ENCODE results near the gene DDX39B. TPM values are rescaled to one million over a fixed set of nuclear protein-coding genes. Genes with fewer than 3 reads are reported as not detected.

Gene DDX39B
- total and polyA plus RNA-seq, 2 of the 4 experiments (the other 2 are of a cell fraction), result 371 to 796 TPM

DNA sequence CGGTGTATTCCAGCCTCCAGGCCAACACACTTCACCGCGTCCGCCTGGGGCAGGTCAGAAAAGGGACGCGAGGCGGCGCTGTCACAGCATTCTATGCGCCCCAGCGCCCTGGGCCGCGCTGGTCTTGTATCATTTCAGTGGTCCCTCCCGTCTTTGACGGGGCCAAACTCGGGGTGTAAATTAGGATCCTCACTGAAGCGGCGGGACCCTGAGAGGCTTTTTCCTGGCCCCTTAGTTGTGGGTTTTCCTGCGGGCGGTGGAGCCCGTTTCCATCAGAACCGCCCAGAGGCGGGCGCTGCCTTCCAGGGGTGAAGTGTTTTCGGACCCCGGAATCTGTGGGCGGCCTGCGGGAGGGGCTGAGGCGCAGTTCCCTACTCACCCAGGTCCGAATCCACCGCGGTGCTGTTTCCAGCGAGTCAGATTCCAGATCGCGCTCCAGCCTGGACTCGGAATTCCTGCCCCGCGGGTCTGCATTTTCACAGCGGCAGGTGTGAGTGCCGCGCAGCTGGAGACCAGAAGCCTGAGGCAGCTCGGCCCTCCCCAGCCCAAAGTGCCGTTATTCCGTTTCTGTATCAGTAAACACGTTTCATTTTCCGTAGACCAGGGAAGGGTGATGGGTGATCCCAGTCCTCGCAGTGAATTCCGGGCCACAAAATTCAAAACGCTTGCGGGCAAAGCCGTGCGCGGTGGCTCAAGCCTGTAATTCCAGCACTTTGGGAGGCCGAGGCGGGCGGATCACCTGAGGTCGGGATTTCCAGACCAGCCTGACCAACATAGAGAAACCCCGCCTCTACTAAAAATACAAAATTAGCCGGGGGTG is 47.7 kb downstream of the DDX39B start:
- TF ChIP-seq RCOR1 (IDR thresholded peaks at IDR 0.05; ENCODE audit: insufficient replicate concordance, low read length) (no peak), BHLHE40 (IDR thresholded peaks at IDR 0.05; ENCODE audit: low read depth, low read length) (no peak), RFX5 (IDR thresholded peaks at IDR 0.05; ENCODE audit: low read depth, low read length) (no peak), CHD1 (IDR thresholded peaks at IDR 0.05; ENCODE audit: low read depth, low read length) (no peak), MAZ (IDR thresholded peaks at IDR 0.05; ENCODE audit: borderline replicate concordance, low read depth, low read length) (peak; percentile 55; the same call in 1 of the 2 replicates), SMC3 (IDR thresholded peaks at IDR 0.05; ENCODE audit: low read depth, low read length) (peak; percentile 81), POLR2A (IDR thresholded peaks at IDR 0.05; ENCODE audit: low read depth, low read length) (no peak), RAD21 (IDR thresholded peaks at IDR 0.05; ENCODE audit: low read length) (peak; percentile 84)
- TF ChIP-seq, protein P1, sequence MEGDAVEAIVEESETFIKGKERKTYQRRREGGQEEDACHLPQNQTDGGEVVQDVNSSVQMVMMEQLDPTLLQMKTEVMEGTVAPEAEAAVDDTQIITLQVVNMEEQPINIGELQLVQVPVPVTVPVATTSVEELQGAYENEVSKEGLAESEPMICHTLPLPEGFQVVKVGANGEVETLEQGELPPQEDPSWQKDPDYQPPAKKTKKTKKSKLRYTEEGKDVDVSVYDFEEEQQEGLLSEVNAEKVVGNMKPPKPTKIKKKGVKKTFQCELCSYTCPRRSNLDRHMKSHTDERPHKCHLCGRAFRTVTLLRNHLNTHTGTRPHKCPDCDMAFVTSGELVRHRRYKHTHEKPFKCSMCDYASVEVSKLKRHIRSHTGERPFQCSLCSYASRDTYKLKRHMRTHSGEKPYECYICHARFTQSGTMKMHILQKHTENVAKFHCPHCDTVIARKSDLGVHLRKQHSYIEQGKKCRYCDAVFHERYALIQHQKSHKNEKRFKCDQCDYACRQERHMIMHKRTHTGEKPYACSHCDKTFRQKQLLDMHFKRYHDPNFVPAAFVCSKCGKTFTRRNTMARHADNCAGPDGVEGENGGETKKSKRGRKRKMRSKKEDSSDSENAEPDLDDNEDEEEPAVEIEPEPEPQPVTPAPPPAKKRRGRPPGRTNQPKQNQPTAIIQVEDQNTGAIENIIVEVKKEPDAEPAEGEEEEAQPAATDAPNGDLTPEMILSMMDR (conservative IDR thresholded peaks at IDR 0.05; ENCODE audit: low read depth, low read length), result peak; percentile 92
- peak overlapping the region; percentile 94 for H2AFZ ChIP-seq (replicated peaks; ENCODE audit: low read length, poor library complexity)

More for the DNA sequence above, 47.7 kb downstream of the DDX39B start:
- DNase-seq, result peak; percentile 70
- Histone ChIP-seq H2AK9ac (replicated peaks; ENCODE audit: low read depth, low read length, poor library complexity) (peak overlapping the region; percentile 90), H3K9ac (ENCODE audit: low read depth, low read length) (peak overlapping the region; percentile 66), H3K23ac (ENCODE audit: low read depth, low read length) (peak overlapping the region; percentile 92), H2BK15ac (ENCODE audit: low read depth, low read length) (no peak overlapping the region), H4K8ac (ENCODE audit: low read depth in 2 of 2, low read length in 2 of 2) (peak overlapping the region in 1 of 2 experiments; percentile 93; a peak in 3 of 4 replicates), H3K9me1 (ENCODE audit: insufficient read depth, low read length) (peaks cover 6% of the 10 kb centered on the region), H2AK5ac (ENCODE audit: low read depth, low read length) (no peak overlapping the region), H2BK20ac (ENCODE audit: low read depth, low read length) (no peak overlapping the region), H3K4ac (ENCODE audit: low read depth, low read length) (peak overlapping the region; percentile 83), H4K5ac (ENCODE audit: low read depth, low read length) (0 out of 2 replicates have a peak overlapping the region, but pooled peaks have one; percentile 11), H3K27ac (ENCODE audit: insufficient read depth, low read length) (peak overlapping the region; percentile 81; the same call in 1 of the 2 replicates), H3K4me2 (ENCODE audit: low read depth, low read length) (peak overlapping the region; percentile 84), H3K14ac (replicated peaks; ENCODE audit: low read depth, low read length) (peak overlapping the region; percentile 94; the same call in 1 of the 2 replicates), H3K9me3 (ENCODE audit: control insufficient read depth, insufficient read depth, low read length) (no peaks in the 10 kb centered on the region), H2BK5ac (ENCODE audit: low read depth, low read length, poor library complexity, severe bottlenecking) (peak overlapping the region; percentile 12), H3K36me3 (ENCODE audit: control insufficient read depth, insufficient read depth, low read length) (no peaks in the 10 kb centered on the region), H3K79me1 (ENCODE audit: low read depth in 1 of 2, low read length in 2 of 2) (peaks cover 7 to 37% of the 10 kb centered on the region in 2 experiments; a peak in 3 of 4 replicates), H3K27me3 (ENCODE audit: control insufficient read depth, insufficient read depth, low read length) (no peaks in the 10 kb centered on the region), H3K18ac (ENCODE audit: low read depth, low read length) (no peak overlapping the region; the same call in 1 of the 2 replicates), H3K4me1 (ENCODE audit: control insufficient read depth, insufficient read depth, low read length) (peaks cover 3% of the 10 kb centered on the region), H3K4me3 (ENCODE audit: insufficient read depth, low read depth, low read length) (peak overlapping the region; percentile 59), H4K91ac (ENCODE audit: insufficient read depth, low read depth, low read length) (peak overlapping the region; percentile 65; the same call in 1 of the 2 replicates), H2BK120ac (ENCODE audit: low read depth, low read length) (peak overlapping the region; percentile 46; the same call in 1 of the 2 replicates), H4K20me1 (ENCODE audit: insufficient read depth, low read length) (peaks cover 4% of the 10 kb centered on the region; the same call in 1 of the 2 replicates), H3K56ac (ENCODE audit: extremely low read depth, insufficient read depth, low read length) (peak overlapping the region; percentile 28; the same call in 1 of the 2 replicates)
- dilution Hi-C loops (cut with HindIII; ENCODE audit: low sequenced_read_pairs, unreplicated experiment), result no loop called here
- POLR2A ChIA-PET (ENCODE audit: unreplicated experiment), result interaction anchor here (0.6 to 0.7 kb wide), 2 partner anchors 48 to 51 kb away, joined by 3 to 8 read pairs; no protein-coding TSS in a partner anchor
- 1% methylated on average over 44 of the region's 58 CpGs; no CpG with 5 or more reads in 1 of the 2 experiments for WGBS, 2 experiments (ENCODE audit: extremely low coverage in 2 of 2, insufficient read length in 1 of 2)
- in situ Hi-C loops (cut with MboI; ENCODE audit: low sequenced_read_pairs), result loop anchor here (5.0 kb wide), 2 partner anchors 48 to 103 kb away; partner anchors contain the start of gene DDX39B
- peak; percentile 73 for ATAC-seq (ENCODE audit: low read depth)
- BruUV-seq (replicated peaks), result no TSS peak
- CTCF ChIA-PET, result interaction anchor here (0.6 to 3.1 kb wide), 3 partner anchors 45 to 104 kb away, joined by 3 to 20 read pairs (median 4); partner anchors contain the start of gene ATP6V1G2
- intact Hi-C loops (cut with micrococcal nuclease), result loop anchor here (1.0 to 5.0 kb wide), 4 partner anchors 33 to 104 kb away; partner anchors contain the start of genes MCCD1 and MICA
